CD4-positive, alpha-beta T cell (primary cell): Measurements from ENCODE around the gene ZG16B. TPM values are rescaled to one million over a fixed set of nuclear protein-coding genes. Genes with fewer than 3 reads are reported as not detected.

Source experiments
- ATAC-seq: fragments of 200-7000 bp; cut with Tn5 transposase; one replicate; pipeline ENCODE4 v1.10.0; 2022; ENCODE audit warnings: mild to moderate bottlenecking; ENCODE audit not compliant: poor library complexity
- CTCF ChIA-PET: fragments of 350-600 bp; sonication (Branson Sonifier 250); formaldehyde crosslinking; loops from one replicate; lab custom pipeline; 2021; ENCODE audit warnings: antibody characterized with exemption, inconsistent platforms; lab: Charles Lee
- POLR2A ChIA-PET: fragments of 350-600 bp; sonication (Branson Sonifier 250); formaldehyde crosslinking; loops from one replicate; lab custom pipeline; 2021; ENCODE audit warnings: antibody characterized with exemption, inconsistent platforms; lab: Charles Lee
- DNase-seq, 14 experiments: peaks; one replicate each; pipeline ENCODE4 v3.0.0-alpha.2; 2013 to 2020; ENCODE audit warnings: mixed read lengths in 2 of 14
- H3K27ac ChIP-seq, 2 donors: one replicate each; pipeline versions ENCODE4 v1.5.1 to v1.7.0; 2013; ENCODE audit warnings: low read length in 2 of 2, low read depth in 1 of 2, mild to moderate bottlenecking in 1 of 2
- H3K27me3 ChIP-seq, 2 experiments: 1 replicate in 1 of 2; 2 replicates in 1 of 2; pipeline versions ENCODE4 v1.6.1 to v1.7.0; 2013; ENCODE audit warnings: low read length in 2 of 2, control low read depth in 1 of 2, mild to moderate bottlenecking in 1 of 2, moderate library complexity in 1 of 2; ENCODE audit not compliant: insufficient read depth in 2 of 2, control insufficient read depth in 1 of 2
- H3K36me3 ChIP-seq: one replicate; pipeline ENCODE4 v1.6.1; 2013; ENCODE audit warnings: low read length, control low read depth; ENCODE audit not compliant: insufficient read depth
- H3K4me1 ChIP-seq: one replicate; pipeline ENCODE4 v1.6.1; 2013; ENCODE audit warnings: low read length, control low read depth; ENCODE audit not compliant: insufficient read depth
- H3K4me3 ChIP-seq: one replicate; pipeline ENCODE4 v1.5.1; 2013; ENCODE audit warnings: mild to moderate bottlenecking, low read length, moderate library complexity
- H3K9me3 ChIP-seq, 2 experiments: 1 replicate in 1 of 2; 2 replicates in 1 of 2; pipeline versions ENCODE4 v1.6.1 to v1.7.0; 2013; ENCODE audit warnings: low read length in 2 of 2, mild to moderate bottlenecking in 2 of 2, control low read depth in 1 of 2, moderate library complexity in 1 of 2; ENCODE audit not compliant: control insufficient read depth in 1 of 2, insufficient read depth in 1 of 2
- H3K27ac Mint-ChIP-seq: one replicate; pipeline ENCODE4 v1.8.0; 2020; ENCODE audit warnings: mixed read lengths
- H3K27me3 Mint-ChIP-seq: one replicate; pipeline ENCODE4 v1.8.0; 2021; ENCODE audit warnings: mixed read lengths
- H3K36me3 Mint-ChIP-seq: one replicate; pipeline ENCODE4 v1.8.0; 2021; ENCODE audit warnings: low read depth, mixed read lengths
- H3K4me1 Mint-ChIP-seq: one replicate; pipeline ENCODE4 v1.8.0; 2021; ENCODE audit warnings: low read depth, mixed read lengths
- H3K4me3 Mint-ChIP-seq: one replicate; pipeline ENCODE4 v1.8.0; 2020; ENCODE audit warnings: mild to moderate bottlenecking, mixed read lengths
- H3K9me3 Mint-ChIP-seq: one replicate; pipeline ENCODE4 v1.8.0; 2020; ENCODE audit warnings: mixed read lengths
- CTCF ChIP-seq: fragments of 200-600 bp; IDR thresholded peaks from one replicate; pipeline ENCODE4 v1.8.0; 2022; ENCODE audit warnings: antibody characterized with exemption, mild to moderate bottlenecking
- intact Hi-C, 2 experiments: fragments of 100-400 bp; cut with DNase I in 1 of 2; cut with micrococcal nuclease in 1 of 2; formaldehyde crosslinking; loops; one replicate each; pipeline versions ENCODE4 v1.15.1 to v1.9.0; 2023 to 2025; cut with DNase I, micrococcal nuclease
- total RNA-seq, 174 experiments: library from RNA in 2 of 174; stranded (reverse) in 2 of 174; gene quantifications; one replicate each; pipeline ENCODE4 v1.2.3 and lab custom pipeline; 2021 to 2026

Gene ZG16B
- total RNA-seq, 2 experiments from 2014 or later: not detected

GRCh38 chr16:2839650-2840450 is 9.7 kb downstream of the ZG16B start:
- TF ChIP-seq CTCF: no peak
- H3K36me3 ChIP-seq: no peaks in the 10 kb centered on the region
- CTCF ChIA-PET: interaction anchor here (1.2 to 1.9 kb wide), 6 partner anchors 24 to 87 kb away, joined by 3 to 27 read pairs (median 6); no protein-coding TSS in a partner anchor
- Mint-ChIP-seq H3K36me3 (no peaks in the 10 kb centered on the region), H3K4me3 (no peak overlapping the region), H3K27ac (no peak overlapping the region), H3K9me3 (no peaks in the 10 kb centered on the region), H3K27me3 (peaks cover 8% of the 10 kb centered on the region), H3K4me1 (peaks cover 32% of the 10 kb centered on the region)
- POLR2A ChIA-PET: no interaction called here
- intact Hi-C loops: loop anchor here (1.0 kb wide), 3 partner anchors 28 to 87 kb away; no protein-coding TSS in a partner anchor
- no peaks in the 10 kb centered on the region for H3K27me3 ChIP-seq
- ATAC-seq (no peak), DNase-seq (peak in 1 of 14 experiments; percentile 31)
- H3K4me3 ChIP-seq: no peak overlapping the region
- H3K9me3 ChIP-seq: peaks cover 0 to 9% of the 10 kb centered on the region in 2 experiments
- peaks cover 46% of the 10 kb centered on the region for H3K4me1 ChIP-seq
- no peak overlapping the region for H3K27ac ChIP-seq

- POLR2A ChIA-PET: no interaction called here
- Histone ChIP-seq H3K27me3 (no peaks in the 10 kb centered on the region), H3K4me1 (peaks cover 46% of the 10 kb centered on the region), H3K9me3 (peaks cover 0 to 9% of the 10 kb centered on the region in 2 experiments), H3K4me3 (no peak overlapping the region), H3K27ac (no peak overlapping the region), H3K36me3 (no peaks in the 10 kb centered on the region)
- peak in 1 of 14 experiments; percentile 30 for DNase-seq
- no peaks in the 10 kb centered on the region for H3K9me3 Mint-ChIP-seq
- no peak overlapping the region for H3K27ac Mint-ChIP-seq
- no peak for TF ChIP-seq CTCF
- no peaks in the 10 kb centered on the region for H3K36me3 Mint-ChIP-seq
- no peak overlapping the region for H3K4me3 Mint-ChIP-seq
- CTCF ChIA-PET: no interaction called here
- intact Hi-C loops: no loop called here
- peaks cover 8% of the 10 kb centered on the region for H3K27me3 Mint-ChIP-seq
- peaks cover 32% of the 10 kb centered on the region for H3K4me1 Mint-ChIP-seq
- ATAC-seq: no peak
These were observed 10.8 kb downstream of the ZG16B start for GRCh38 chr16:2840914-2841313.

GRCh38 chr16:2841606-2842339 is 11.7 kb downstream of the ZG16B start:
- ATAC-seq (peak; percentile 15), DNase-seq (peak in 3 of 14 experiments; percentile 30 to 33 (median 32))
- Mint-ChIP-seq H3K27me3 (peaks cover 8% of the 10 kb centered on the region), H3K4me3 (no peak overlapping the region), H3K4me1 (peaks cover 32% of the 10 kb centered on the region), H3K9me3 (no peaks in the 10 kb centered on the region), H3K27ac (peak overlapping the region; percentile 69), H3K36me3 (no peaks in the 10 kb centered on the region)
- H3K9me3 ChIP-seq: peaks cover 0 to 9% of the 10 kb centered on the region in 2 experiments
- ChIA-PET POLR2A (interaction anchor here (1.2 to 1.8 kb wide), 2 partner anchors 26 to 41 kb away, joined by 4 to 8 read pairs; partner anchors contain the start of gene FLYWCH2), CTCF (interaction anchor here (1.7 kb wide), 1 partner anchor 26 kb away, joined by 12 read pairs; no protein-coding TSS in a partner anchor)
- no peaks in the 10 kb centered on the region for H3K36me3 ChIP-seq
- peak overlapping the region; percentile 48 to 76 for H3K27ac ChIP-seq
- intact Hi-C loops: no loop called here
- H3K4me1 ChIP-seq: peaks cover 46% of the 10 kb centered on the region
- H3K27me3 ChIP-seq: no peaks in the 10 kb centered on the region
- TF ChIP-seq CTCF: no peak
- H3K4me3 ChIP-seq: peak overlapping the region; percentile 36
